ENCODE results near the gene ABHD18. TPM values are rescaled to one million over a fixed set of nuclear protein-coding genes. Genes with fewer than 3 reads are reported as not detected.

ABHD18 gene
- 18.8 TPM for total RNA-seq

DNA sequence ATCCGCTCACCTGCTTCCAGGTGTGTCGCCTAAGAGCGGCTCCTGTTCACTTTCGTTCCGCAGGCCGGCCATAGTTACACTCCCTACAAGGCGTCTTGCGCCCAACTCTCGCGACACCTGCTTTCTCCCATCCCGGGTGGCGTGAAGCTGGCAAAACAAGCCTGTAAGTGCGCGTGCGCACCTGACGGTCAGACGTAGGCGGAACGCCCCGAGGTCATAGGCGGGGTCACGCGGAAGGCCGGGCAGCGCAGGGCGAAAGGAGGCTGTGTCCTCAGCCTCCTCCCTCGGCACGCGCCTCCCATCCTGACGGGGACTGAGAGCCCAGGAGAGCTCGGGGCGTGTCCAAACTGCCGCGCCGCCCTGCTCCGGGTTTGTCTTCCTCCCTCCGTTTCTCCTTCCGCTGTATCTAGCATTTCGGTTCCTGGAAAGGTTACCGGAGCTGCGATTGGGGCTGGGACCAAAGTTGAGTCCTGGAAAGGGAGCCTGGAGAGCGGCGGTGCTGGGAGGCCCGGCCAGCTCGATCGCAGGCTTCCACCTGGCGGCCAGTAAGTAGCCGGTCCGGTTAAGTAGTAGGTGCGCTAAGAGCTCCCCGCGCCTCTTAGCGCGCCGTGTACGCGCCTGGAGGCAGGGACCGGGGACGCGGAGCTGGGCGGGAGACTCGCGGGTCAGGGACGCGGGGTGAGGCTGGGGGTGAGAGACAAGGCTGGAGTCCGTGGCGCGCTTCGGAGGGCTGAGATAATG lies at the start of gene ABHD18, which contains the start of gene MFSD8:
ABHD18 (plus strand) TSS at position 345 of the 741 bp plus-strand sequence. CDS start 17,550 bp downstream, outside the sequence.
MFSD8 (minus strand) TSS at position 112 of the 741 bp plus-strand sequence; CDS start at position 72, 40 bp downstream.

GRCh38 chr4:128060699-128061565 lies 95.7 kb downstream of the ABHD18 start, which contains the start of gene LARP1B:
Gene LARP1B, plus strand, starts transcription at chr4:128061312. Its CDS starts 13,640 bp downstream, at chr4:128074952.

Other genes starting within 250 kb of the ABHD18 start
- not detected for gene SLC25A31, start 235.0 kb upstream of the ABHD18 start, total RNA-seq
- gene HSPA4L, start 183.1 kb upstream of the ABHD18 start, total RNA-seq: 15.7 TPM
- 15.3 TPM for gene PLK4, start 84.5 kb upstream of the ABHD18 start, total RNA-seq
- gene MFSD8, start 233 bp upstream of the ABHD18 start, total RNA-seq: 80.1 TPM
- gene LARP1B, start 95.9 kb downstream of the ABHD18 start, total RNA-seq: 72.0 TPM